ENCODE results near the gene TPM3.

- TF ChIP-seq CTCF (IDR thresholded peaks at IDR 0.05 in 2 of 3, conservative IDR thresholded peaks at IDR 0.05 in 1 of 3; ENCODE audit: insufficient read depth in 2 of 3, low read depth in 1 of 3, low read length in 3 of 3) (no peak), CSDE1 (IDR thresholded peaks at IDR 0.05) (no peak), TCF7L2 (IDR thresholded peaks at IDR 0.05; ENCODE audit: low read depth, low read length) (no peak), NRF1 (conservative IDR thresholded peaks at IDR 0.05 in 1 of 2, IDR thresholded peaks at IDR 0.05 in 1 of 2) (no peak), FOXA3 (CRISPR knock-in tag; conservative IDR thresholded peaks at IDR 0.05 in 1 of 2, IDR thresholded peaks at IDR 0.05 in 1 of 2) (no peak), POLR2A (conservative IDR thresholded peaks at IDR 0.05) (no peak), EZH2 (IDR thresholded peaks at IDR 0.05; ENCODE audit: borderline replicate concordance, low read depth, low read length) (no peak), POLR2AphosphoS5 (IDR thresholded peaks at IDR 0.05; ENCODE audit: control insufficient read depth, insufficient read depth, low read depth, low read length) (no peak), ZNF639 (CRISPR knock-in tag; conservative IDR thresholded peaks at IDR 0.05 in 1 of 2, IDR thresholded peaks at IDR 0.05 in 1 of 2) (no peak), ZNF121 (CRISPR knock-in tag; conservative IDR thresholded peaks at IDR 0.05) (no peak), USF2 (CRISPR knock-in tag; IDR thresholded peaks at IDR 0.05) (no peak), NFYB (IDR thresholded peaks at IDR 0.05; ENCODE audit: extremely low read depth, insufficient read length) (no peak)
- TF ChIP-seq, protein P1, sequence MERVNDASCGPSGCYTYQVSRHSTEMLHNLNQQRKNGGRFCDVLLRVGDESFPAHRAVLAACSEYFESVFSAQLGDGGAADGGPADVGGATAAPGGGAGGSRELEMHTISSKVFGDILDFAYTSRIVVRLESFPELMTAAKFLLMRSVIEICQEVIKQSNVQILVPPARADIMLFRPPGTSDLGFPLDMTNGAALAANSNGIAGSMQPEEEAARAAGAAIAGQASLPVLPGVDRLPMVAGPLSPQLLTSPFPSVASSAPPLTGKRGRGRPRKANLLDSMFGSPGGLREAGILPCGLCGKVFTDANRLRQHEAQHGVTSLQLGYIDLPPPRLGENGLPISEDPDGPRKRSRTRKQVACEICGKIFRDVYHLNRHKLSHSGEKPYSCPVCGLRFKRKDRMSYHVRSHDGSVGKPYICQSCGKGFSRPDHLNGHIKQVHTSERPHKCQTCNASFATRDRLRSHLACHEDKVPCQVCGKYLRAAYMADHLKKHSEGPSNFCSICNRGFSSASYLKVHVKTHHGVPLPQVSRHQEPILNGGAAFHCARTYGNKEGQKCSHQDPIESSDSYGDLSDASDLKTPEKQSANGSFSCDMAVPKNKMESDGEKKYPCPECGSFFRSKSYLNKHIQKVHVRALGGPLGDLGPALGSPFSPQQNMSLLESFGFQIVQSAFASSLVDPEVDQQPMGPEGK (CRISPR knock-in tag; IDR thresholded peaks at IDR 0.05; ENCODE audit: borderline replicate concordance): no peak
Observed at GRCh38 chr1:154219541-154219940, 27.6 kb upstream of the TPM3 start.

Data from K562 (cell line).